Measurements from ENCODE around the gene WDSUB1.
A peak's percentile ranks its signal among the peaks of the same experiment; 100 is the strongest.

WDSUB1 gene

GRCh38 chr2:159265171-159265576 lies 21.3 kb downstream of the WDSUB1 start:
- no peak for DNase-seq

- no peak for DNase-seq
Measured at GRCh38 chr2:159262904-159263303, 23.6 kb downstream of the WDSUB1 start.

GRCh38 chr2:159262226-159262625 lies 24.3 kb downstream of the WDSUB1 start:
- no peak for DNase-seq

- no peak for DNase-seq
Measured at GRCh38 chr2:159256159-159256558, 30.3 kb downstream of the WDSUB1 start.

- DNase-seq: no peak
Measured at GRCh38 chr2:159252905-159253304, 33.6 kb downstream of the WDSUB1 start.

GRCh38 chr2:159251296-159252173 lies 35.0 kb downstream of the WDSUB1 start:
- no peak for DNase-seq

- no peak for DNase-seq
Measured at GRCh38 chr2:159249990-159250715, 36.4 kb downstream of the WDSUB1 start.

- DNase-seq: no peak
Measured at GRCh38 chr2:159246325-159246988, 40.0 kb downstream of the WDSUB1 start.

- DNase-seq: no peak
Measured at GRCh38 chr2:159243529-159243928, 43.0 kb downstream of the WDSUB1 start.

GRCh38 chr2:159234868-159235267 lies 51.6 kb downstream of the WDSUB1 start:
- DNase-seq: no peak

- no peak for DNase-seq
Measured at GRCh38 chr2:159232456-159233170, 53.9 kb downstream of the WDSUB1 start.

- no peak for DNase-seq
Measured at GRCh38 chr2:159230145-159230877, 56.2 kb downstream of the WDSUB1 start.

- DNase-seq: no peak
Measured at GRCh38 chr2:159229476-159230144, 56.9 kb downstream of the WDSUB1 start.

GRCh38 chr2:159228081-159228581 lies 58.4 kb downstream of the WDSUB1 start:
- no peak for DNase-seq

GRCh38 chr2:159227467-159227866 lies 59.0 kb downstream of the WDSUB1 start:
- no peak for DNase-seq

GRCh38 chr2:159226608-159227385 lies 59.7 kb downstream of the WDSUB1 start:
- no peak for DNase-seq

- peak in 1 of 2 donors; percentile 6 for DNase-seq
Measured at GRCh38 chr2:159226059-159226461, 60.4 kb downstream of the WDSUB1 start.

GRCh38 chr2:159225025-159226016 lies 61.2 kb downstream of the WDSUB1 start:
- no peak for DNase-seq

Data from stimulated activated CD4-positive, alpha-beta T cell treated with anti-CD3 and anti-CD28 coated beads, Interleukin-2, amount 100 ng/mL, for 48 hours (primary cell).